Measurements from ENCODE around the gene ATP6V0A1.
"Not testable (repeated sequence)": the region's sequence is repeated elsewhere in the genome, so short reads cannot be mapped to it uniquely, and the experiment has no call there.

The ATP6V0A1 gene

GRCh38 chr17:42520540-42520951, 61.9 kb downstream of the ATP6V0A1 start:
- peak in 1 of 2 experiments; percentile 23 for DNase-seq

GRCh38 chr17:42521036-42521435, 62.4 kb downstream of the ATP6V0A1 start:
- DNase-seq, result no peak

GRCh38 chr17:42521666-42522262, 63.1 kb downstream of the ATP6V0A1 start:
- no peak for DNase-seq

- no peak for DNase-seq
These were observed 63.6 kb downstream of the ATP6V0A1 start for GRCh38 chr17:42522263-42522790.

- DNase-seq, result no peak
These were observed 64.2 kb downstream of the ATP6V0A1 start for GRCh38 chr17:42522798-42523278.

GRCh38 chr17:42525221-42525620, 66.5 kb downstream of the ATP6V0A1 start:
- no peak for DNase-seq

- DNase-seq, result no peak
These were observed 67.4 kb downstream of the ATP6V0A1 start for GRCh38 chr17:42526031-42526444.

- DNase-seq, result no peak
These were observed 69.3 kb downstream of the ATP6V0A1 start for GRCh38 chr17:42527932-42528331.

- no peak for DNase-seq
These were observed 70.4 kb downstream of the ATP6V0A1 start for GRCh38 chr17:42529061-42529460.

GRCh38 chr17:42530952-42531454, 72.3 kb downstream of the ATP6V0A1 start:
- DNase-seq, result peak; percentile 20 to 34

- DNase-seq, result peak; percentile 26 to 58
These were observed 73.0 kb downstream of the ATP6V0A1 start for GRCh38 chr17:42531455-42532354.

- peak in 1 of 2 experiments; percentile 58 for DNase-seq
These were observed 76.7 kb downstream of the ATP6V0A1 start for GRCh38 chr17:42535155-42536047.

GRCh38 chr17:42536048-42536371, 77.3 kb downstream of the ATP6V0A1 start, which contains the start of gene NAGLU:
TSS of gene NAGLU (plus strand) at chr17:42536241. CDS start at chr17:42536273, 32 bp downstream.
- peak; percentile 70 to 97 for DNase-seq

- DNase-seq, result peak; percentile 89 to 95
These were observed 77.9 kb downstream of the ATP6V0A1 start for GRCh38 chr17:42536372-42537155.

- DNase-seq, result no peak
These were observed 78.6 kb downstream of the ATP6V0A1 start for GRCh38 chr17:42537156-42537805.

GRCh38 chr17:42537826-42538451, 79.3 kb downstream of the ATP6V0A1 start:
- DNase-seq, result peak; percentile 59 to 74

GRCh38 chr17:42538482-42538881, 79.8 kb downstream of the ATP6V0A1 start:
- DNase-seq, result no peak

- DNase-seq, result not testable (repeated sequence)
These were observed 81.9 kb downstream of the ATP6V0A1 start for GRCh38 chr17:42540558-42540957.

GRCh38 chr17:42541041-42541833, 82.6 kb downstream of the ATP6V0A1 start:
- DNase-seq, result no peak

Data from NCI-H524 (cell line).